Upper lobe of right lung (tissue), 1 donor: ENCODE measurements around the gene ZNF691. TPM values are rescaled to one million over a fixed set of nuclear protein-coding genes. Genes with fewer than 3 reads are reported as not detected.
"Not testable (repeated sequence)": the region's sequence is repeated elsewhere in the genome, so short reads cannot be mapped to it uniquely, and the experiment has no call there.

ENCODE experiments used
- ATAC-seq: fragments of 200-7000 bp; cut with Tn5 transposase; one replicate; pipeline ENCODE4 v1.9.1; 2020; ENCODE audit warnings: mild to moderate bottlenecking, moderate library complexity
- DNase-seq: peaks from one replicate; pipeline ENCODE4 v3.0.0-alpha.2; 2020
- H3K27ac ChIP-seq: fragments of 200-600 bp; one replicate; pipeline ENCODE4 v1.8.0; 2022
- H3K27me3 ChIP-seq: fragments of 200-600 bp; one replicate; pipeline ENCODE4 v1.8.0; 2022; ENCODE audit warnings: mild to moderate bottlenecking
- H3K36me3 ChIP-seq: fragments of 200-600 bp; one replicate; pipeline ENCODE4 v1.8.0; 2022
- H3K4me1 ChIP-seq: fragments of 200-600 bp; one replicate; pipeline ENCODE4 v1.8.0; 2022
- H3K4me3 ChIP-seq: fragments of 200-600 bp; one replicate; pipeline ENCODE4 v1.8.0; 2022; ENCODE audit warnings: mild to moderate bottlenecking
- H3K9me3 ChIP-seq: fragments of 200-600 bp; one replicate; pipeline ENCODE4 v1.8.0; 2022
- CTCF ChIP-seq: fragments of 200-600 bp; IDR thresholded peaks from one replicate; pipeline ENCODE4 v1.8.0; 2022; ENCODE audit warnings: antibody characterized with exemption
- intact Hi-C: fragments of 100-400 bp; cut with DNase I; formaldehyde crosslinking; loops from one replicate; pipeline ENCODE4 v1.11.0; 2022
- total RNA-seq: library from RNA; stranded (reverse); fragmentation: NEBNext Ultra II Directional; extraction: Animal tissue kit (Norgen Biotek cat#: 25700); gene quantifications from one replicate; pipeline ENCODE4 v1.2.1, GENCODE V29; 2021
- donor health status: DM: no; HTN: yes; CAD: no; lungs with severe emphysema.

The ZNF691 gene
- total RNA-seq, 1 donor from 2014 or later = 8.2 TPM

- no peak overlapping the region for H3K4me3 ChIP-seq
- no peaks in the 10 kb centered on the region for H3K9me3 ChIP-seq
- no peaks in the 10 kb centered on the region for H3K4me1 ChIP-seq
- DNase-seq (no peak), ATAC-seq (no peak)
- H3K27ac ChIP-seq = no peak overlapping the region
- intact Hi-C loops = no loop called here
- H3K27me3 ChIP-seq = peaks cover 3% of the 10 kb centered on the region
- H3K36me3 ChIP-seq = no peaks in the 10 kb centered on the region
- TF ChIP-seq CTCF = no peak
Measured at GRCh38 chr1:42866549-42866948, 20.1 kb downstream of the ZNF691 start.

- ATAC-seq = not testable (repeated sequence)
Measured at GRCh38 chr1:42868466-42868865, 22.1 kb downstream of the ZNF691 start.

GRCh38 chr1:42869254-42869653, 22.8 kb downstream of the ZNF691 start:
- H3K4me3 ChIP-seq, H3K9me3 ChIP-seq, H3K27me3 ChIP-seq, DNase-seq, H3K36me3 ChIP-seq, H3K27ac ChIP-seq, ATAC-seq, intact Hi-C loops, H3K4me1 ChIP-seq: not testable (repeated sequence)

More at GRCh38 chr1:42868466-42868865, 22.1 kb downstream of the ZNF691 start:
- intact Hi-C loops, H3K9me3 ChIP-seq, H3K36me3 ChIP-seq, DNase-seq, H3K27ac ChIP-seq, H3K4me1 ChIP-seq, H3K27me3 ChIP-seq, H3K4me3 ChIP-seq: not testable (repeated sequence)

GRCh38 chr1:42869751-42870150, 23.3 kb downstream of the ZNF691 start:
- ATAC-seq, DNase-seq: not testable (repeated sequence)

DNA sequence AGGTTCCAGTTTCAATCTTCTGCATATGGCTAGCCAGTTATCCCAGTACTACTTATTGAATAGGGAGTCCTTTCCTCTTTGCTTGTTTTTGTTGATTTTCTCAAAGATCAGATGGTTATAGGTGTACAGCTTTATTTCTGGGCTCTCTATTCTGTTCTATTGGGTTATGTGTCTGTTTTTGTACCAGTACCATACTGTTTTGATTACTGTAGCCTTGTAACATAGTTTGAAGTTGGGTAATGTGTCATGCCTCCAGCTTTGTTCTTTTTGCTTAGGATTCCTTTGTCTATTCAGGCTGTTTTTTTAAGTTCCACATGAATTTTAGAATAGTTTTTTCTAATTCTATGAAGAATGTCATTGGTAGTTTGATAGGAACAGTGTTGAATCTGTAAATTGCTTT, 26.7 kb downstream of the ZNF691 start:
- H3K9me3 ChIP-seq, H3K4me1 ChIP-seq, H3K27ac ChIP-seq, H3K4me3 ChIP-seq, DNase-seq, ATAC-seq, H3K36me3 ChIP-seq, intact Hi-C loops, H3K27me3 ChIP-seq: not testable (repeated sequence)

More at GRCh38 chr1:42869751-42870150, 23.3 kb downstream of the ZNF691 start:
- H3K36me3 ChIP-seq, intact Hi-C loops, H3K4me1 ChIP-seq, H3K9me3 ChIP-seq, H3K4me3 ChIP-seq, H3K27ac ChIP-seq, H3K27me3 ChIP-seq: not testable (repeated sequence)

DNA sequence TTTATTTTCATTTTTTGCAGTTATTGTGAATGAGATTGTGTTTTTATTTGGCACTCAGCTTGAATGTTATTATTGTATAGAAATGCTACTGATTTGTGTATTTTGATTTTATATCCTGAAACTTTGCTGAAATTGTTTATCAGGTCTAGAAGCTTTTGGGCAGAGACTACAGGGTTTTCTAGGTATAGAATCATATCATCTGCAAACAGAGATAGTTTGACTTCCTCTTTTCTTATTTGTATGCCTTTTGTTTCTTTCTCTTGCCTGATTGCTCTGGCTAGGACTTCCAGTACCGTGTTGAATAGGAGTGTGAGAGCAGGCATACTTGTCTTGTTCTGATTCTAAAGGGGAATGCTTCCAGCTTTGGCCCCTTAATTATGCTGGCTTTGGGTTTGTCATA, 27.3 kb downstream of the ZNF691 start:
- Histone ChIP-seq H3K9me3 (no peaks in the 10 kb centered on the region), H3K27ac (no peak overlapping the region), H3K27me3 (peaks cover 6% of the 10 kb centered on the region), H3K36me3 (no peaks in the 10 kb centered on the region), H3K4me3 (no peak overlapping the region), H3K4me1 (no peaks in the 10 kb centered on the region)
- intact Hi-C loops = no loop called here
- no peak for ATAC-seq
- no peak for DNase-seq
- no peak for TF ChIP-seq CTCF

DNA sequence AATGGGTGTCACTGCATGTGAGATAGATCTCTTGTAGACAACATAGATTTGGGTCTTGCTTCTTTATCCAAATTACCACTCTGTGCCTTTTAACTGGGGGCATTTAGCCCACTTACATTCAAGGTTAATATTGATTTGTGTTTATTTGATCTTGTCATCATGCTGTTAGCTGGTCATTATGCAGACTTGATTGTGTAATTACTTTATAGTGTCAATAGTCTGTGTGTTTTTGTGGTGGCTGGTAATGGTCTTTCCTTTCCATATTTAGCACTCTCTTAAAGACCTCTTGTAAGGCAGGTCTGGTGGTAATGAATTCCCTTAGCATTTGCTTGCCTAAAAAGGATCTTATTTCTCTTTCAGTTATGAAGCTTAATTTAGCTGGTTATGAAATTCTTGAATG, 29.6 kb downstream of the ZNF691 start:
- H3K27me3 ChIP-seq = peaks cover 9% of the 10 kb centered on the region
- ATAC-seq (no peak), DNase-seq (no peak)
- H3K4me1 ChIP-seq = no peaks in the 10 kb centered on the region
- H3K36me3 ChIP-seq = no peaks in the 10 kb centered on the region
- intact Hi-C loops = no loop called here
- H3K9me3 ChIP-seq = no peaks in the 10 kb centered on the region
- TF ChIP-seq CTCF = no peak
- H3K27ac ChIP-seq = no peak overlapping the region
- H3K4me3 ChIP-seq = no peak overlapping the region

DNA sequence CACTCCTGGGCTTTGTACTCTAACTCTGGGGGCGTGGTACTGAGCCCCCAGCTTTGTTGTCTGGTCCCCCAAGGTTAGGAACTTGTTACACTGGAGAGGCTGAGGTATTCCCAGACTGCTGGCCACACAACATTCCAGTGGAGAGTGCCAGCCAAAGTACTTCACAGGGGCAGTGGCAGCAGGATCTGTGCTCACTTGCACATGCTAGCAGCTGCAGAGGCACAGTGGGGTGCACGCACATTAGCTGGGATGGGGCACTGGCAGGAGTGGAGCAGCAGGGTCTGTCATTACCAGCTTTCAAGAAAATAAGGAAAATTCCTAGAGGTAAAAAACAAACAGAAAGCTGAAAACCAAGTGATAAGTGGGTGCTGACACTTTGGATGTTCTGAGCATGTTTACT, 31.0 kb downstream of the ZNF691 start:
- intact Hi-C loops = no loop called here
- Histone ChIP-seq H3K36me3 (no peaks in the 10 kb centered on the region), H3K27ac (no peak overlapping the region), H3K9me3 (no peaks in the 10 kb centered on the region), H3K4me3 (no peak overlapping the region), H3K27me3 (peaks cover 9% of the 10 kb centered on the region), H3K4me1 (no peaks in the 10 kb centered on the region)
- ATAC-seq (peak; percentile 58), DNase-seq (no peak)
- TF ChIP-seq CTCF = no peak
